ENCODE data around the gene L3MBTL2. TPM values are rescaled to one million over a fixed set of nuclear protein-coding genes. Genes with fewer than 3 reads are reported as not detected.

The L3MBTL2 gene
- total RNA-seq, 1 experiment from 2014 or later: 23.7 TPM

DNA sequence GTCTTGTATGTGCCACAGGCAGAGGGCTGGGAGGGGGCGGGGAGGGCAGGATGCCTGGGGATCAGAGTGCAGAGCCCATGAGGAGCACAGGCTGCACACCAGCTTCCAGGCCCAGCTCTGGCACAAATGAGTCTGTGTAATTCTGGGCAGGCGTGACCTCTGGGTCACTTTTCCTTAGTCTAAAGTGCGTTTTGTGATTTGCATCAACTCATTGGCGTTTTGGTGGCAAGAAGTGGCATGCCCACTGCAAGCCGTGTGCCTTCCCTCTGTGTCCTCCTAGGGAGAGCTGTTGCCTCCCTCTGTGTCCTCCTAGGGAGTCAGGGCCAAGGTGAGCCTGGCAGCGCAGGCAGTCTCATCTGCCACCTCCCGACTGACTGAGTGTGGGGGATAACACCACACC, 18.4 kb downstream of the L3MBTL2 start:
- no peak for DNase-seq (ENCODE audit: low read depth in 1 of 2, low spot score in 2 of 2)
- Histone ChIP-seq H3K36me3 (peaks cover 88% of the 10 kb centered on the region), H3K27ac (no peak overlapping the region), H3K4me1 (replicated peaks) (no peaks in the 10 kb centered on the region), H3K9me3 (replicated peaks) (no peaks in the 10 kb centered on the region), H3K27me3 (replicated peaks) (no peaks in the 10 kb centered on the region), H3K4me3 (no peak overlapping the region)

DNA sequence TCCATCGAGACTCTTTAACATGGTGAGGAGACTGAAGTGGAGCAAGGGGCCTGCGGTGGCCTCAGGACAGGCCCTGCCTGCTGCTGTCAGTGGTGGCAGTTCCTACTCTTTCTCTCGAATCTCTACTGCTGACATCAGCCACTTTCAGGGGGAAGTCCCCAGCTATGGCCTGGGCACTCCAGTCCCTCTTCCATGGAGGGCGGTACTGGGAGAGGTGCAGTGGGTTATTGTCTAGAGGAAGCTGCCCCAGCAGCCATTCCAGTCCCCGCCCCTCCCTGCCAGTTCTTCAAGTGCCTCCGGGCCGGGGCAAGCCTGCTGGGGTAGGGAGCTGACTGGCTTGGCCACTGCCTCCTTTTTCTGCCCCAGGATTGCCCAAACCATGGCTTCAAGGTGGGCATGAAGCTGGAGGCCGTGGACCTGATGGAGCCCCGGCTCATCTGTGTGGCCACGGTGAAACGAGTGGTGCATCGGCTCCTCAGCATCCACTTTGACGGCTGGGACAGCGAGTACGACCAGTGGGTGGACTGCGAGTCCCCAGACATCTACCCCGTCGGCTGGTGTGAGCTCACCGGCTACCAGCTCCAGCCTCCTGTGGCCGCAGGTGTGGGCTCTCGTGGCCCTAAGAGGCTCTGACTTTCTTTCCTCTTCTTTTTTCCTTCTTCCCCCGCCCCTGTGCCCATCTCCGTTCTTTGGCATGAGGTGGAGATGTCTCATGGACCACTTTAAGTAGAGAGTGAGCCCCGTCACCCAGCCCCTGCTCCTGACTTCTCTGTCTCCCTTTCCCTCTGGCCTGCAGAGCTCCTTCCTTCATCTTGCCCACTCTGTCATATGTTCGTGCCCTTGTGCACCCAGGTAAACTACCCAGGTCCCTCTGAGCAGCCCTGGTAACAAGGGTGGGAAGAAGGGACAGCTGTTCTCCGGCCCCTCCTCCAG, 21.9 kb downstream of the L3MBTL2 start:
- Histone ChIP-seq H3K27ac (no peak overlapping the region), H3K4me1 (replicated peaks) (no peaks in the 10 kb centered on the region), H3K27me3 (replicated peaks) (no peaks in the 10 kb centered on the region), H3K36me3 (peaks cover 59% of the 10 kb centered on the region), H3K4me3 (no peak overlapping the region), H3K9me3 (replicated peaks) (no peaks in the 10 kb centered on the region)
- peak in 1 of 2 experiments; percentile 41 for DNase-seq (ENCODE audit: low read depth in 1 of 2, low spot score in 2 of 2)

- Histone ChIP-seq H3K27me3 (replicated peaks) (no peaks in the 10 kb centered on the region), H3K4me1 (replicated peaks) (no peaks in the 10 kb centered on the region), H3K36me3 (peaks cover 39% of the 10 kb centered on the region), H3K4me3 (no peak overlapping the region), H3K9me3 (replicated peaks) (no peaks in the 10 kb centered on the region), H3K27ac (no peak overlapping the region)
- DNase-seq (ENCODE audit: low read depth in 1 of 2, low spot score in 2 of 2): no peak
These were observed 24.1 kb downstream of the L3MBTL2 start for GRCh38 chr22:41229215-41229614.

GRCh38 chr22:41229730-41230400, 24.8 kb downstream of the L3MBTL2 start:
- Histone ChIP-seq H3K4me1 (replicated peaks) (no peaks in the 10 kb centered on the region), H3K4me3 (no peak overlapping the region), H3K27ac (no peak overlapping the region), H3K27me3 (replicated peaks) (no peaks in the 10 kb centered on the region), H3K9me3 (replicated peaks) (no peaks in the 10 kb centered on the region), H3K36me3 (peaks cover 33% of the 10 kb centered on the region)
- DNase-seq (ENCODE audit: low read depth in 1 of 2, low spot score in 2 of 2): no peak

DNA sequence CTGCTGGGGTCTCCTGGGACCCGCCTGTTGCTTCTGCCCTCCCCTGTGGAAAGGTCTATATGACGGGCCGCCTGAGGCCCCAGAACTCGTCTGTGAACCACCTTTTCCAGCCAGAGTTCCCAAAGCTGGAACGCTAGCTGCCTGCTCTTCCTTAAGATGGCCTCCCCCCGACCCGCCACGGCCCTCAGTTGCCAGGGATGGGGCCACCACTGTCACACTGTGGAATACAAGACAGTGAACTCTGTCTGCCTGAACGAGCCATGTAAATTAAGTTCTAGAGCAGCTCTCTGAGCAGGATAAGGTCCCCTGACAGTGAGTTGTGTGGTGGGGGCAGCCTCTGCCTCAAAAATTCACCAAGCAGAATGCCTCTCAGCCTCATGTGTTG, 25.3 kb downstream of the L3MBTL2 start:
- Histone ChIP-seq H3K9me3 (replicated peaks) (no peaks in the 10 kb centered on the region), H3K27me3 (replicated peaks) (no peaks in the 10 kb centered on the region), H3K4me1 (replicated peaks) (no peaks in the 10 kb centered on the region), H3K4me3 (no peak overlapping the region), H3K36me3 (peaks cover 28% of the 10 kb centered on the region), H3K27ac (no peak overlapping the region)
- no peak for DNase-seq (ENCODE audit: low read depth in 1 of 2, low spot score in 2 of 2)

DNA sequence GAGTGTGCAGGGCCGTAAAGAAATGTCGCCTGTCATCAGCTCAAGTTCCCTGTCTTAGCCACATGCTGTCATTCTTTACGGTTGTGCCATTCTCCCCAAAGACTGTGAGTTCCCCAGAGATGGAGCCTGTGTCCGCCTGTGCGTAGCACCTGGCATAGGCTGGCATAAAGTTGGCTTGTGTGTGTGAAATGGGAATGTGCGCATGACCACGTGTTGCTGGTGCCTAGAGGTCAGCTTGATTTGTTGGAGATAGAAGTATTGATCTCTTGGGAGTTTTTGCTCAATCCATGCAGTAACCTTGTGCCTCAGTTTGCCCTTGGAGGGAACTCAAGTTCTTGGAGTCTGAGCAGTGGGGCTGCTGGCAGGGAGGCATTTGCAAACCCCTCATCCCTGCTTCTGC, 26.3 kb downstream of the L3MBTL2 start:
- peaks cover 18% of the 10 kb centered on the region for H3K36me3 ChIP-seq
- no peak overlapping the region for H3K27ac ChIP-seq
- no peaks in the 10 kb centered on the region for H3K27me3 ChIP-seq (replicated peaks)
- DNase-seq (ENCODE audit: low read depth in 1 of 2, low spot score in 2 of 2): no peak
- no peaks in the 10 kb centered on the region for H3K4me1 ChIP-seq (replicated peaks)
- H3K9me3 ChIP-seq (replicated peaks): no peaks in the 10 kb centered on the region
- H3K4me3 ChIP-seq: no peak overlapping the region

- Histone ChIP-seq H3K27ac (no peak overlapping the region), H3K27me3 (replicated peaks) (no peaks in the 10 kb centered on the region), H3K9me3 (replicated peaks) (no peaks in the 10 kb centered on the region), H3K4me3 (no peak overlapping the region), H3K4me1 (replicated peaks) (peaks cover 11% of the 10 kb centered on the region), H3K36me3 (peaks cover 3% of the 10 kb centered on the region; the same call in 1 of the 2 replicates)
- DNase-seq (ENCODE audit: low read depth in 1 of 2, low spot score in 2 of 2): no peak
These were observed 29.9 kb downstream of the L3MBTL2 start for GRCh38 chr22:41234815-41235695.

GRCh38 chr22:41237036-41237706, 32.1 kb downstream of the L3MBTL2 start:
- Histone ChIP-seq H3K4me1 (replicated peaks) (peaks cover 11% of the 10 kb centered on the region), H3K36me3 (no peaks in the 10 kb centered on the region), H3K27ac (no peak overlapping the region), H3K9me3 (replicated peaks) (no peaks in the 10 kb centered on the region), H3K4me3 (peak overlapping the region; percentile 36), H3K27me3 (replicated peaks) (no peaks in the 10 kb centered on the region)
- DNase-seq (ENCODE audit: low read depth in 1 of 2, low spot score in 2 of 2): no peak

DNA sequence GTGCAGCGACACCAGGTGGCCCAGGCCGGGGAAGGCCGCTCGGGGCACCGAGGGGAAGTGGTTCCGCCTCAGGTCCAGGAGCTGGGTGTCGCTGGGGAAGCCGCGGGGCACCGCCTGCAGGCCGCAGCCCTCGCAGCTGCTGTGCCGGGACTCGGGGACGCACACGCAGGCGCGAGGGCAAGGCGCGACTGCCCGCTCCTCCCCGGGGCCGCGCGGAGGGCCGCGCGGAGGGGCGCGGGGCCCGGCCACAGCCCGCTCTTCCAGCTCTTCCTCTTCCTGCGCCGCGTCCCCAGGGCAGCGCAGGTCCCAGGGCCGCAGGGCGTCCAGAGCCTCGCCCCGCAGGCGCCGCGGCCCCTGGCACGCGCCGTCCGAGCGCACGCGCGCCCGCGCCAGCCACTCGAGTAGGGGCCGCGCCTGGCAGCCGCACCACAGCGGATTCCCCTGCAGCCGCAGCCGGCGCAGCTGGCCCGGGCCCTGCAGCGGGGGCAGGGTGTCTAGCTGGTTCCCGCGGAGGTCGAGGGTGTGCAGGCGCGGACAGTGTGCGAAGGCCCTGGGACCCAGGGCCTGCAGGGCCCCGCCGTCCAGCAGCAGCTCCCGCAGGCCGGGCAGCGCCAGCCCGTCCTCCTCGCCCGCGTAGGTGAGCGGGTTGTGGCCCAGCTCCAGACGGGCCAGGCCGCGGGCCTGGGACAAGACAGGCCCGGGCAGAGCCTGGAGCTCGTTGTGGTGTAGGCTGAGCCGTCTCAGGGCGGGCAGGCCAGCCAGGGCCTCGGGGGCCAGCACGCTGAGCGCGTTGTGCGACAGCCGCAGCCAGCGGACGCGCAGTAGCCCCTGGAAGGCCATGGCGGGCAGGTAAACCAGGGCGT, 32.8 kb downstream of the L3MBTL2 start:
- no peak for DNase-seq (ENCODE audit: low read depth in 1 of 2, low spot score in 2 of 2)
- H3K4me1 ChIP-seq (replicated peaks): peaks cover 19% of the 10 kb centered on the region
- H3K4me3 ChIP-seq: peak overlapping the region; percentile 36
- H3K27ac ChIP-seq: no peak overlapping the region
- 0 out of 2 replicates have a peak, but pooled peaks cover 4% of the 10 kb centered on the region for H3K36me3 ChIP-seq
- H3K9me3 ChIP-seq (replicated peaks): no peaks in the 10 kb centered on the region
- H3K27me3 ChIP-seq (replicated peaks): no peaks in the 10 kb centered on the region

GRCh38 chr22:41238570-41239442, 33.7 kb downstream of the L3MBTL2 start:
- Histone ChIP-seq H3K9me3 (replicated peaks) (no peaks in the 10 kb centered on the region), H3K4me1 (replicated peaks) (peaks cover 26% of the 10 kb centered on the region), H3K4me3 (no peak overlapping the region)

DNA sequence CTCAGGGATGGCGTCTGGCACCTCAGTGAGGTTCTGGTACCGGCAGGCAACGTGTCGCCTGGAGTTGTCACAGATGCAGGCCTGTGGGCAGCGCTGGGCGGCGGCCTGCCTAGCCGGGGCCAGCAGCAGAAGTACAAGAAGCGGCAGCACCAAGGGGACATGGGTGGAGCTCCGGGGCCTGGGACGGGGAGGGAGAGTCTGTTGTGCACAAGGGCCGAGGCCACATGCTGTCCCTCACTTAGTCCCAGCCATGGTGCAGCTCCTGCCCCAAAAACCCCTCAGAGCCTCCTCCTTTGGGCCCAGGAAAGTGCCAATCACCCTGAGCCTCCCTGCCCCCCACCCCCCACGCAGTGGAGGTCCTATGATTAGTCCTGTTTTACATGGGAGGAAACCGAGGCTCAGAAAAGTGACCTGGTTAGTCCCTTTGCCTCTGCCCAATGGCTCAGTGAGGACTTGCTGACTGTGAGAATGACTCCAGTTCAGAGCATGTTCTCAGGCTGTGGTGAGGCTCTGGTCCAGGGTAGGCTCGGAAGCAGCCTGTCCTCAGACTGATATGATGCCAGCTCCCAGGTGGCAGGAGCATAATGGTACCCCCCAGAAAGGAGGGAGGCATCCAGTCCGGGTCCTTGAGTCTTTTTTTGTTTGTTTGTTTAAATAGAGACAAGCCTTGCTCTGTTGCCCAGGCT, 34.5 kb downstream of the L3MBTL2 start:
- Histone ChIP-seq H3K9me3 (replicated peaks) (no peaks in the 10 kb centered on the region), H3K4me1 (replicated peaks) (peaks cover 26% of the 10 kb centered on the region), H3K36me3 (0 out of 2 replicates have a peak, but pooled peaks cover 9% of the 10 kb centered on the region), H3K4me3 (no peak overlapping the region), H3K27me3 (replicated peaks) (no peaks in the 10 kb centered on the region), H3K27ac (no peak overlapping the region)
- DNase-seq (ENCODE audit: low read depth in 1 of 2, low spot score in 2 of 2): no peak

More at GRCh38 chr22:41238570-41239442, 33.7 kb downstream of the L3MBTL2 start:
- no peak overlapping the region for H3K27ac ChIP-seq
- 0 out of 2 replicates have a peak, but pooled peaks cover 5% of the 10 kb centered on the region for H3K36me3 ChIP-seq
- no peak for DNase-seq (ENCODE audit: low read depth in 1 of 2, low spot score in 2 of 2)
- H3K27me3 ChIP-seq (replicated peaks): no peaks in the 10 kb centered on the region

Data from SJSA1 (cell line).